ENCODE results near the gene SLC29A1.

Gene SLC29A1

DNA sequence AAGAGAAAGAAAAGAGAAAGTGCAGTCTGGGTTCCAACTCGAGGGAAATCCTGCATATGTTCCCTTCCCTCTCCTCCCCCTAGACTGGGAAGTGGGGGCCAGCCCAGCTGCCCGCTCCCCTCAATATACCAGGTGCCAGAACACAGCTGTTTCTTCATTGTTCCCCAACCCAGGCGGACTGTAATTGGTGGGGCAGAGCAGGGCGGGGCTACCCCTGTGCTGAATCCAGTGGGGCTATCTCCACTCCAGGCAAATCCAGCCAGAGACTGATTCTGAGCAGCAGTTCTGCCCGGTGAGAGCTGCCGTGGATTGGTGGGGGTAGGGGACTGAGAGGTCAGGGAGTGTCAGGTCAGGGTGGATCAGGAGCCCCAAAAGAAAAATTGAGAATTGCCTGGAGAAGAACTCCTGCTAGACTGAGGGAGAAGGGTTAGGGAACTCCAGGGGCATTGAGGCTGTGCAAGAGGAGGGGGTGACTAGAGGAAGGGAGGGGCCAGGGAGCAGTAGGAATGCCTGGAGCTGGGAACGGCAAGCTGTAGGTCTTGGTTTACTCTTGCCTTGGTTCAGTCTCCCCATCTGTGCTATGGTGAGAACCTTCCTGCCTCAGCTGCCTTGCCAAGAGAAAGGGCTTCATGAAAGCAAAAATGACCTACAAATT, 6.6 kb upstream of the SLC29A1 start, which contains the start of gene MYMX:
Gene MYMX (plus strand): TSS at position 250 of the 655 bp plus-strand sequence. CDS start 546 bp downstream, outside the sequence.
- TF ChIP-seq, protein P1, sequence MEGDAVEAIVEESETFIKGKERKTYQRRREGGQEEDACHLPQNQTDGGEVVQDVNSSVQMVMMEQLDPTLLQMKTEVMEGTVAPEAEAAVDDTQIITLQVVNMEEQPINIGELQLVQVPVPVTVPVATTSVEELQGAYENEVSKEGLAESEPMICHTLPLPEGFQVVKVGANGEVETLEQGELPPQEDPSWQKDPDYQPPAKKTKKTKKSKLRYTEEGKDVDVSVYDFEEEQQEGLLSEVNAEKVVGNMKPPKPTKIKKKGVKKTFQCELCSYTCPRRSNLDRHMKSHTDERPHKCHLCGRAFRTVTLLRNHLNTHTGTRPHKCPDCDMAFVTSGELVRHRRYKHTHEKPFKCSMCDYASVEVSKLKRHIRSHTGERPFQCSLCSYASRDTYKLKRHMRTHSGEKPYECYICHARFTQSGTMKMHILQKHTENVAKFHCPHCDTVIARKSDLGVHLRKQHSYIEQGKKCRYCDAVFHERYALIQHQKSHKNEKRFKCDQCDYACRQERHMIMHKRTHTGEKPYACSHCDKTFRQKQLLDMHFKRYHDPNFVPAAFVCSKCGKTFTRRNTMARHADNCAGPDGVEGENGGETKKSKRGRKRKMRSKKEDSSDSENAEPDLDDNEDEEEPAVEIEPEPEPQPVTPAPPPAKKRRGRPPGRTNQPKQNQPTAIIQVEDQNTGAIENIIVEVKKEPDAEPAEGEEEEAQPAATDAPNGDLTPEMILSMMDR (IDR thresholded peaks at IDR 0.05; ENCODE audit: control insufficient read depth, insufficient read depth, low read depth, low read length, missing control alignments) = no peak
- H3K4me3 ChIP-seq (ENCODE audit: control insufficient read depth, low read depth, low read length) = no peak within 1 kb of the TSS
- DNase-seq (ENCODE audit: low read depth) = no peak

DNA sequence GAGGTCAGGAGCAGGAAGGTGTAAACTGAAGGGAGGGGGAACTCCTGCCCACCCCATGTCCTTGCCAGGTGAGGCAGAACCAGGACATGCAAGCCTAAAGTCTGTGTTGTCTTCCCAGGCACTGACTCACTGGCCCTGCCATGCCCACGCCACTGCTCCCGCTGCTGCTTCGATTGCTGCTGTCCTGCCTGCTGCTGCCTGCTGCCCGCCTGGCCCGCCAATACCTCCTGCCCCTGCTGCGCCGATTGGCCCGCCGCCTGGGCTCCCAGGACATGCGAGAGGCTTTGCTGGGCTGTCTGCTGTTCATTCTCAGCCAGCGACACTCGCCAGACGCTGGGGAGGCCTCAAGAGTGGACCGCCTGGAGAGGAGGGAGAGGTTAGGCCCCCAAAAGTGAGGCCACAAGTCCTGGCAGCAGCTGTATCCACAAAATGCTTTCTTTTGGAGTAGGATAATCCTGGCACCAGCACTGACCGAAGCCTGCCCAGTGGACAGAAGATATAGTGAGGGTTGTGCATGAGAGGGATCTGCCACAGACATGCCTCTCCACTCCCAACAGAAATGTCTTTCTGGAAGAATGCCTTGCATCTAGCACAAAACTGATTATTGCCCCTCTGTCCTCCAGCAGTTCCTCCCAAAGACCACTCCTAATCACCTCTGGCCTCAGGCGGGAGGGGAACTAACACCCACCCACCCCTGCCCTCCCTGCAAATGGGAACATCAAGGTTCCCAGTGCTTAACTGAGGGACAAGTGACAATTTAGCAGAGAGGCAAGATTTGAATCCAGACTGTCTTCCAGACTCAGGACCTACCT, 5.9 kb upstream of the SLC29A1 start:
- TF ChIP-seq, protein P1 (IDR thresholded peaks at IDR 0.05; ENCODE audit: control insufficient read depth, insufficient read depth, low read depth, low read length, missing control alignments) = no peak
- no peak for DNase-seq (ENCODE audit: low read depth)
- H3K4me3 ChIP-seq (ENCODE audit: control insufficient read depth, low read depth, low read length) = no peak overlapping the region

DNA sequence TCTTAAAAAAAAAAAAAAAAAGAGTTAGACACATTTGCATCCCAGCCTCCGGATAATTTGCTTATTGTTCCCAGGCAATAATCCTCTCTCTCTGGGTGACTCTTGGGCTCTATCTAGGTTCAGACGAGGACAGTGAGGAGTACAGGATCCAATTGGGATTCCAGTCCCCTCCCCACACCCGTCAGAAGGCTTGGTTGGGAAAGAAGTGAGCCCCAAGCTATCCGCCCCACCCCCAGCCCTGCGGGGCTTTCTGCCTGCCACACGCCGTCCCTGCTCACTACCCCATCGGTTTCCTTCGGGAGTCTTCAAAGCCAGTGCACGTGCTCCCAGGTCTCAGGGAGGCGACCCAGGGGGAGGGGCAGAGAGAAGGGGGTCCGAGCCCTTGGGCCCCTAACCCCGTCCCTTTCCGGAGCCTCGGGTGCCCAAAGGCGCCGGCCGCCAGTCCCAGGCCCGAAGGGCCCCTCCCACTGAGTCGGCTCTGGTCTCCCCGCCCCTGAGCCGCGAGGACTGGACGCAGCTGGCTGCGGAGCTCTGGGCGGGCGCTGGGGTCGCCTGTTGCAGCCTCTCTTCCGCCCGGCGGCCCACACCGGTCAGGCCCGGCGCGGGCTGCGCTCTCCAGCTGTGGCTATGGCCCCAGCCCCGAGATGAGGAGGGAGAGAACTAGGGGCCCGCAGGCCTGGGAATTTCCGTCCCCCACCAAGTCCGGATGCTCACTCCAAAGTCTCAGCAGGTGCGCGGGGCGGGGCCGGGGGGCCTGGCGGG, 4.2 kb upstream of the SLC29A1 start:
- no peak for DNase-seq (ENCODE audit: low read depth)
- TF ChIP-seq, protein P1 (IDR thresholded peaks at IDR 0.05; ENCODE audit: control insufficient read depth, insufficient read depth, low read depth, low read length, missing control alignments) = no peak
- peak overlapping the region; percentile 46 for H3K4me3 ChIP-seq (ENCODE audit: control insufficient read depth, low read depth, low read length)

DNA sequence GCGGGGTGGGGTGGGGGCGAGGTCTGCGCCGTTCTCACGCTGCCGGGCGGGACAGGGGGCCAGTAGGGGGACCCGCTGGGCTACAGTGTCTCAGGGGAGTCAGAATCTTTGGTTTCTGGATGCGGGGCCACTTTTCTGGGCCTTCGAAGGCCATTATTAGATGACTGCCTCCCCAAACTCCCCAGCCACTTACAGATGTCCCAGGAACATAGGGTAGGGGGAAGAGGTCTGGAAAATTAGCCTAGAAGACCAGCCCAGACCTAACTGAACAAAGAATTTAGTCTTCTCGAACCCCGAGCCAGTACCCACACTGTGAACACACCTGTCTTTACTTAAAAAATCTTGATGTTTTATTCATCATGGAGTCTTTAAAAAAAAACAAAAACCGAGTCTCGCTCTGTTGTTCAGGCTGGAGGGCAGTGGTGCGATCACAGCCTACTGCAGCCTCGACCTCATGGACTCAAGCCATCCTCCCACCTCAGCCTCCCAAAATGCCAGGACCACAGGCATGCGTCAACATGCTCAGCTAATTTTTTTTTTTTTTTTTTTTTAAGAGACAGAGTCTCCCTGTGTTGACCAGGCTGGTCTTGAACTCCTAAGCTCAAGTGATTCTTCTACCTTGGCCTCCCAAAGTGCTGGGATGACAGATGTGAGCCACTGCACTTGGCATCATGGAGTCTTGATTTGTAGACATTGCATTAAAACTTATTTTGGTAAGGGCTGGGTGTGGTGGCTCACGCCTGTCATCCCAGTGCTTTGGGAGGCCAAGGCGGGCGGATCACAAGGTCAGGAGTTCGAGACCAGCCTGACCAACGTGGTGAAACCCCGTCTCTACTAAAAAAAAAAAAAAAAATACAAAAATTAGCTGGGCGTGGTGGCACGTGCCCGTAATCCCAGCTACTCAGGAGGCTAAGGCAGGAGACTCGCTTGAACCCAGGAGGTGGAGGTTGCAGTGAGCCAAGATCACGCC, 3.3 kb upstream of the SLC29A1 start:
- DNase-seq (ENCODE audit: low read depth) = no peak
- TF ChIP-seq, protein P1 (IDR thresholded peaks at IDR 0.05; ENCODE audit: control insufficient read depth, insufficient read depth, low read depth, low read length, missing control alignments) = no peak
- H3K4me3 ChIP-seq (ENCODE audit: control insufficient read depth, low read depth, low read length) = no peak overlapping the region

DNA sequence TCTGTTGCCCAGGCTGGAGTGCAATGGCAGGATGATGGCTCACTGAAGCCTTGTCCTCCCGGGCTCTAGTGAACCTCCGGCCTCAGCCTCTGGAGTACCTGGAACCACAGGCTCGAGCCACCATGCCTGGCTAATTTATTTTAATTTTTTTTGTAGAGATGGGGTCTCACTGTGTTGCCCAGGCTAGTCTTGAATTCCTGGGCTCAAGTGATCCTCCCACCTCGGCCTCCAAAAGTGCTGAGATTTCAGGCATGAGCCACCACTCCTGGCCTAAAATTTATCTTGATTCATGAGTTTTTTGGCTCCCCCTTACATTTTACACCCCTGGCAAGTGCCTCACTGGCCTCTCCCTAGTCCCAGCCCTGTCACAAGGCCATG, 2.5 kb upstream of the SLC29A1 start:
- TF ChIP-seq, protein P1 (IDR thresholded peaks at IDR 0.05; ENCODE audit: control insufficient read depth, insufficient read depth, low read depth, low read length, missing control alignments) = no peak

More for the DNA sequence above, 2.5 kb upstream of the SLC29A1 start:
- DNase-seq (ENCODE audit: low read depth) = no peak
- H3K4me3 ChIP-seq (ENCODE audit: control insufficient read depth, low read depth, low read length) = no peak overlapping the region
